GM10847 (cell line): ENCODE results near the gene APOL5.

ENCODE experiments used
- POLR2A ChIP-seq: IDR thresholded peaks from 2 replicates; pipeline ENCODE4 v1.6.1; 2011; ENCODE audit not compliant: insufficient read length; ENCODE audit errors: extremely low read depth

Gene APOL5

GRCh38 chr22:35752006-35752862 lies 34.6 kb downstream of the APOL5 start:
- no peak for TF ChIP-seq POLR2A

- no peak for TF ChIP-seq POLR2A
Observed at GRCh38 chr22:35752863-35753189, 35.2 kb downstream of the APOL5 start.

GRCh38 chr22:35754761-35755160 lies 37.1 kb downstream of the APOL5 start:
- TF ChIP-seq POLR2A, result no peak

GRCh38 chr22:35756722-35757121 lies 39.0 kb downstream of the APOL5 start:
- no peak for TF ChIP-seq POLR2A

GRCh38 chr22:35758394-35758793 lies 40.7 kb downstream of the APOL5 start:
- no peak for TF ChIP-seq POLR2A

- no peak for TF ChIP-seq POLR2A
Observed at GRCh38 chr22:35761037-35761436, 43.4 kb downstream of the APOL5 start.

- TF ChIP-seq POLR2A, result no peak
Observed at GRCh38 chr22:35766654-35767580, 49.2 kb downstream of the APOL5 start.

GRCh38 chr22:35769974-35770373 lies 52.3 kb downstream of the APOL5 start:
- TF ChIP-seq POLR2A, result no peak

- no peak for TF ChIP-seq POLR2A
Observed at GRCh38 chr22:35775339-35775738, 57.7 kb downstream of the APOL5 start.

- TF ChIP-seq POLR2A, result no peak
Observed at GRCh38 chr22:35777335-35777975, 59.8 kb downstream of the APOL5 start.
